ENCODE results near the gene STIP1.

The STIP1 gene

DNA sequence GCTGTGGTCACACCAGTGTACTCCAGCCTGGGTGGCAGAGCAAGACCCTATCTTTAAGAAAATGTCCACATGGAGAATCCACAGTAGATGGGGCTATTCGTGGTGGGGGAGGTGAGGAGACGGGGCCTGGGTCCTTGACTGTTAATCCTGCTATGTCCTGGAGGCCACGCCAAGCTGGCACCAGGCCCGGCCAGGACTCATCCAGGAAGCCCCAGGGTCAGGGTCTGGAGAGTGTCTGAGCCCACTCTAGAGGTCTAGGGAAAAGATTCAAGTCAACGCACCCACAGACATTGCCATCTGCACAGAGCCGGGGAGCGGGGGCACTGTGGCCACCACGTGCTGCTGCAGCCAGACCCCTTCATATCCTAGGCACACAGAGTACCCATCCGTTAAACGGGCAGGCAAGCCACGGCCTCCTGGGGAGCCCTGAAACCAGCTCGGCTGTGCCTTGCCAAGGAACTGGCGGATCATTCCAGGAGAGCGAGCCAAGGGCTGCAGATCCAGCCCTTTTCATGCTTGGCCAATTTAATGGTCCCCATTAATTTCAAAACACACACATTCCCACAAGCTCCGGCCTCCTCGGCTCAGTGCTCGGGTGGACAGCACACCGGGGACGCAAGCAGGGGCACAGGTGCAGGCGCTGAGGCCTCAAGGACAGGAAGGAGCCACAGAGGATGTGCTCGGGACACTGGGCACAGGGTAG lies 44.7 kb upstream of the STIP1 start:
- ChIA-PET POLR2A (no interaction called here), CTCF (interaction anchor here (1.7 to 17.9 kb wide), 4 partner anchors 8 to 304 kb away, joined by 7 to 591 read pairs (median 28); no protein-coding TSS in a partner anchor)
- TF ChIP-seq, protein P1, sequence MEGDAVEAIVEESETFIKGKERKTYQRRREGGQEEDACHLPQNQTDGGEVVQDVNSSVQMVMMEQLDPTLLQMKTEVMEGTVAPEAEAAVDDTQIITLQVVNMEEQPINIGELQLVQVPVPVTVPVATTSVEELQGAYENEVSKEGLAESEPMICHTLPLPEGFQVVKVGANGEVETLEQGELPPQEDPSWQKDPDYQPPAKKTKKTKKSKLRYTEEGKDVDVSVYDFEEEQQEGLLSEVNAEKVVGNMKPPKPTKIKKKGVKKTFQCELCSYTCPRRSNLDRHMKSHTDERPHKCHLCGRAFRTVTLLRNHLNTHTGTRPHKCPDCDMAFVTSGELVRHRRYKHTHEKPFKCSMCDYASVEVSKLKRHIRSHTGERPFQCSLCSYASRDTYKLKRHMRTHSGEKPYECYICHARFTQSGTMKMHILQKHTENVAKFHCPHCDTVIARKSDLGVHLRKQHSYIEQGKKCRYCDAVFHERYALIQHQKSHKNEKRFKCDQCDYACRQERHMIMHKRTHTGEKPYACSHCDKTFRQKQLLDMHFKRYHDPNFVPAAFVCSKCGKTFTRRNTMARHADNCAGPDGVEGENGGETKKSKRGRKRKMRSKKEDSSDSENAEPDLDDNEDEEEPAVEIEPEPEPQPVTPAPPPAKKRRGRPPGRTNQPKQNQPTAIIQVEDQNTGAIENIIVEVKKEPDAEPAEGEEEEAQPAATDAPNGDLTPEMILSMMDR (IDR thresholded peaks at IDR 0.05; ENCODE audit: insufficient read depth, low read length, missing control alignments): no peak
- no peak overlapping the region for H3K4me3 ChIP-seq (ENCODE audit: low read depth, low read length)
- DNase-seq (ENCODE audit: low read depth, low spot score): no peak

DNA sequence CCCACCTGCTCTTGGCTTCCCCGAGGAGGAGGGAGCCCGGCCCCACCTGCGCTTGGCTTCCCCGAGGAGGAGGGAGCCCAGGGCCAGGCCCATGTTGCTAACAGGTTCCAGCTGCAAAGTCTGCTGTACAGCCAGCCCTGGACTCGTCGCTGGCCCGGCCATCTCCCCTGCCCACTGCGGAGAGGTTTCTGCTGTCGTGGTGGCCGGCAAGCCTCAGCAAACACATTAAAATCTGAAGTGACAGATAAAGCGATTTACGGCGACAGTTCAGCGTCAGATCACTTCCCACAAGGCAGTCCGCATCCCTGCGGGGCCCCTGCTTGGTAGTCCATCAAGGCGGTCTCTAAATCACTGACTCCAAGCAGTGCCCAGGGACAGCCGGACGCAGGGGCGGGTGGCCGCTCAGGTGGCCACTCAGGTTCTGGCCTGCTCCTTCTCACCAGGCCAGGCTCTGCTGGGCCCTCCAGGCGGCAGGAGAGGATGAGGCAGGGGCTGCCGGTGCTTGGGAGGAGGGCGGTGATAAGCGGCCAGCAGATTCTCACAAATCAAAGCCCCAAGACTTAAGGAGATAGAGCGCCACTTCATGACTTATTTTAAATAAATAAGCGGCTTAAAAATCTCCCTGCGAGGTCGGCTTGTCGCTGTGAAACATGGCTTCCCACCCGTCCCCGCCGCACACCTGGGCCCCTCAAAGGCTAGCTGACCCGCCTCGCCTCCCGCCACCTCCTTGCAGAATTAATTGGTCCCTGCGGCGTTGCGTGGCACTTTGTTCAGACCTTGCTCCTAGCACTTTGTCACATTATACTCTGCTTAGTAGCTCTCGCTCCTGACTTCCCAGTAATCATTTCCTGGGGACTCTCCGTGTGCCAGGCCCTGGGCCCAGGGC lies 41.1 kb upstream of the STIP1 start:
- ChIA-PET CTCF (interaction anchor here (0.5 to 17.9 kb wide), 8 partner anchors 8 to 356 kb away, joined by 3 to 591 read pairs (median 4); no protein-coding TSS in a partner anchor), POLR2A (no interaction called here)
- no peak overlapping the region for H3K4me3 ChIP-seq (ENCODE audit: low read depth, low read length)
- TF ChIP-seq, protein P1 (IDR thresholded peaks at IDR 0.05; ENCODE audit: insufficient read depth, low read length, missing control alignments): no peak
- DNase-seq (ENCODE audit: low read depth, low spot score): no peak

DNA sequence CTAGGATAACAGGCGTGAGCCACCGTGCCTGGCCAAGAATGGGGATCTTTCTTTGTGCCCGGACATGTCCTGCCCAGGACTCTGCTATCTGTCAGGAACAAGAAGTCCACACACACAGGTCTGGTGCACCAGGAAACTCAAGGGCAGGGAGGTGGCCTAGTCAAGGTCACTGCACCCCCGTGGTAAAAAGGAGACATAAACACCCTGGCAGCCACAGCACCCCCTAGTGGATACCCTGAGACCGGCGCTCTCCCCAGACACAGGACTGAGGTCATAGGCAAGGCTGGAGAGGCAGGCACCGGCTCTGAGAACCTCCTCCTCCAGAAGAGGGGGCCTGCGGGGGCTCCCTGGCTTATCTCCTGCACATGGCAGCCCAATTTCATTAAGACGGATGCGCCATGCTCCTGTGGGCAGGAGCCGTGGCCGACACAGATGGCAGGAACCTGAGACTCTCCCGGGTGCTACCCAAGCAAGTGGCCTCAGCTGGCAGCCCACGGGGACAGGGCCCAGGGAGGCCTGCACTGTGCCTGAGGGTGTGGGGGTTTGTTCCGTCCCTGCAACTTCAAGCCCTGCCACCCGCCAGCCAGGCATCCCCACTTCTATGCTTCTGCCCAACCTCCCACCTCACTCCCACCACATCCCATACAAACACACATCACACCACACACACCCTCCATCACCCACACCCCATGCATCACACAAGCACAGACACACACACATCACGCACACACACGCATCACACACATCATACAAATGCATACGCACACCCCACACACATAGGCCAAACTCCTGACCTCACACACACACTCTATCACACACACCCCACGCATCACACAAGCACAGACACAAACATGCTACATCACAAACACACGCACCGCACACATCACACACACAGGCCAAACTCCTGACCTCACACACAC lies 39.7 kb upstream of the STIP1 start:
- no peak overlapping the region for H3K4me3 ChIP-seq (ENCODE audit: low read depth, low read length)
- CTCF ChIA-PET: interaction anchor here (0.8 to 17.9 kb wide), 7 partner anchors 9 to 143 kb away, joined by 3 to 591 read pairs (median 5); no protein-coding TSS in a partner anchor
- TF ChIP-seq, protein P1 (IDR thresholded peaks at IDR 0.05; ENCODE audit: insufficient read depth, low read length, missing control alignments): peak; percentile 85
- POLR2A ChIA-PET: no interaction called here
- no peak for DNase-seq (ENCODE audit: low read depth, low spot score)

DNA sequence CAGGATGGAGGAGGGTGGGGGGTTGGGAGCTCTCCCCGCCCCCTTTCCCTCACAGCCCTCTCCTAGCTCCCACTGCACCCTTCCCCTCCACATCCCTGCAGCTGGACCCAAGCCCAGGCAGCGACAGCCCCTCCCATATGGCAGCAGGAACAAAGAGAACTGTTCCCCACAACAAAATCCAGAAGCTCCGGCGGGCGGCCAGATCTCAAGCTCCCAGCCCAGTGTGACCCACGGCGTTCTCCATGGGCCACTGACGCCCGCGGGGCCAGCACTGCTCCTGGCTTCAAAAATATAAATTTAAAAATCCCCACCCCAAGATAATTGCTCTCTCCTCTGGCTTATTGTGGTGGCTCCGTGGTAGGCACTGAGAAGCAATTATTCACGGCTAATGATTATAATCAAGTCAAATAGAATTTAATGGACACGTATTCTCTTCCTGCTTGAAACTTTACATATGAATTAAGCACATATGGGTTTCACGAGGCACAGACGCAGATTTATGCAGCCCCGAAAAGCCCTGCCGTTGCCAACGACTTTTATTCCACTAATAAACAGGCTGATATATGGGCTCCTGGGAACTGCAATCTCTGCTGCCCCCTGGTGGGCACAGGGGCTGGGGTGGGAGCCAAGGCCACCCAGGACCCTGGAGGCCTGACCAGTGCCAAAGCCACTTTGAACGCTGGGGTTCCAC lies 37.6 kb upstream of the STIP1 start:
- CTCF ChIA-PET: interaction anchor here (0.8 to 17.9 kb wide), 27 partner anchors 9 to 380 kb away, joined by 3 to 591 read pairs (median 5); partner anchors contain the start of genes COX8A, FERMT3, MACROD1 and MARK2
- H3K4me3 ChIP-seq (ENCODE audit: low read depth, low read length): no peak overlapping the region
- peak; percentile 7 for DNase-seq (ENCODE audit: low read depth, low spot score)
- POLR2A ChIA-PET: interaction anchor here (1.4 kb wide), 1 partner anchor 148 kb away, joined by 6 read pairs; no protein-coding TSS in a partner anchor
- TF ChIP-seq, protein P1 (IDR thresholded peaks at IDR 0.05; ENCODE audit: insufficient read depth, low read length, missing control alignments): peak; percentile 90

DNA sequence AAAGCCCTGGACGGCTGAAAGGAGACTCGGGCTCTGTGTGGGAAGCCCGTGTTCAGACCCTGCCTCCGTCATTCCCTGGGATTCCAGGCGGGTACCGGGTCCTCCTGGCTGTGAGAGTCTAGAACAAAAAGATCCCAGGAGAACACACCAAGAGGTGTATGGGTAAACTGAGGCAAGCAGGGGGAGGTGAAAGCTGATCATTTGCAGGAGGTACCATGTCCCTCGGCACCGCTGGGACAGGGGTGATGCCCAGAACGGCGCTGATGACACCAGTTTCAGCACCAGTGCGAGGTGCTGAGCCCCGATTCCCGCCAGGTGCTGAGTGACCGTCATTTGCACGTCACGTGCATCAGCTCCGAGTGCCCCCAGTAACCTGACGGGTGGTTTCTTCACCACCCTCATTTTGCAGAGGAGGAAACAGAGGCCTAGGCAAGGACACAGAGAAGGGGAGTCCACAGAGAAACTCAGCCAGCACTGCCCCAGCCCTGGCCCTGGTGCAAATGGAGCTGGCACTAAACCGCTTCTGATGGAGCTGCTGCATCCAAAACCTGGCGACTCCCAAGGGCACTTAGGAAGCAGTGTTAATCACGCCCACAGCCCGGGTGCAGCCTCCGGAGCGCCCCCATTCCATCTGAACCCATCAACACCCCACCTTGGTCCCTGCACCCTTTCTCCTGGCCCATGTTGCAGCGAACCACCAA lies 36.9 kb upstream of the STIP1 start:
- no peak overlapping the region for H3K4me3 ChIP-seq (ENCODE audit: low read depth, low read length)
- DNase-seq (ENCODE audit: low read depth, low spot score): no peak
- TF ChIP-seq, protein P1 (IDR thresholded peaks at IDR 0.05; ENCODE audit: insufficient read depth, low read length, missing control alignments): no peak
- ChIA-PET CTCF (interaction anchor here (0.8 to 17.9 kb wide), 35 partner anchors 10 to 381 kb away, joined by 3 to 591 read pairs (median 5); partner anchors contain the start of genes COX8A, MACROD1, MARK2 and PRDX5), POLR2A (no interaction called here)

Measured in AG04449 (cell line).